Vagina (tissue), 2 donors: Measurements from ENCODE around the gene FBXL16. TPM values are rescaled to one million over a fixed set of nuclear protein-coding genes. Genes with fewer than 3 reads are reported as not detected.

Source experiments
- DNase-seq, 2 donors: peaks; one replicate each; pipeline ENCODE4 v3.0.0-alpha.2; 2017; ENCODE audit errors: extremely low spot score in 2 of 2
- H3K27ac ChIP-seq: fragments of 200-600 bp; sonication (generic); one replicate; pipeline ENCODE4 v1.5.1; 2019
- H3K27me3 ChIP-seq: fragments of 200-600 bp; sonication (generic); one replicate; pipeline ENCODE4 v1.5.1; 2019
- H3K36me3 ChIP-seq, 2 donors: fragments of 200-600 bp; sonication (generic); one replicate each; pipeline ENCODE4 v1.5.1; 2017 to 2019
- H3K4me1 ChIP-seq: fragments of 200-600 bp; sonication (generic); one replicate; pipeline ENCODE4 v1.5.1; 2019
- H3K4me3 ChIP-seq, 2 donors: fragments of 200-600 bp; sonication (generic); 1 replicate in 1 of 2; 2 replicates in 1 of 2; pipeline ENCODE4 v1.5.1; 2016 to 2019
- H3K9me3 ChIP-seq: fragments of 200-600 bp; sonication (generic); one replicate; pipeline ENCODE4 v1.5.1; 2019
- POLR2A ChIP-seq, 2 donors: fragments of 450-650 bp; IDR thresholded peaks; one replicate each; pipeline ENCODE4 v1.6.1; 2017; ENCODE audit warnings: antibody characterized with exemption in 2 of 2, mild to moderate bottlenecking in 2 of 2, moderate library complexity in 2 of 2
- POLR2AphosphoS5 ChIP-seq, 2 donors: sonication (generic); formaldehyde crosslinking; IDR thresholded peaks; one replicate each; pipeline ENCODE4 v1.9.0; 2017; ENCODE audit warnings: antibody characterized with exemption in 2 of 2, mild to moderate bottlenecking in 2 of 2, low read depth in 1 of 2; ENCODE audit not compliant: insufficient read depth in 1 of 2
- intact Hi-C: fragments of 100-400 bp; cut with DNase I; formaldehyde crosslinking; loops from one replicate; pipeline ENCODE4 v1.15.1; 2023
- total RNA-seq: library from RNA; depleted of rRNA; stranded (reverse); fragments of >200 nt; gene quantifications from one replicate; pipeline ENCODE4 v1.2.3, GENCODE V29; 2016
- TF ChIP-seq, protein P1 (sequence below), 3 experiments: fragments of 450-650 bp in 2 of 3; fragments of 200-600 bp in 1 of 3; sonication (generic) in 1 of 3; IDR thresholded peaks; one replicate each; pipeline ENCODE4 v1.5.1; 2017 to 2019; ENCODE audit warnings: antibody characterized with exemption in 3 of 3, mild to moderate bottlenecking in 2 of 3, moderate library complexity in 2 of 3

FBXL16 gene
- total RNA-seq, 1 donor from 2014 or later, result 4.4 TPM

DNA sequence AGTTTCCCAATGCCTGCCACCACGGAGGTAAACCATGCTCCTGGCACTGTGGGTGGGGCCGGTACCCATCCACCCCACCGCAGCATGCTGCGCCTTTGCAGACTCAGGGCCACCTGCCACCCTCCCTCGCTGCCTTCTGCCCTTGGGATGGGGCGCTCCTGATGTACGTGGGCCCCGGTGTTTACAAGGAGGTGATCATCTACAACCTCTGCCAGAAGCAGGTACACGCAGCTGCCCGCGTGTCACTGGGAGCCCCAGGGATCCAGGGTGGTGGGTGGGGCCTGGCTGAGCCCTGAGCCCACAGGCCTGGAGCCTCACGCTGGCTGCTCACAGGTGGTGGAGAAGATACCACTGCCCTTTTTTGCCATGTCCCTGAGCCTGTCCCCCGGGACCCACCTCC is 39.0 kb downstream of the FBXL16 start:
- peaks cover 25% of the 10 kb centered on the region for H3K4me1 ChIP-seq
- H3K9me3 ChIP-seq, result no peaks in the 10 kb centered on the region
- H3K36me3 ChIP-seq, result peaks cover 0 to 22% of the 10 kb centered on the region in 2 donors
- intact Hi-C loops, result no loop called here
- H3K27me3 ChIP-seq, result no peaks in the 10 kb centered on the region
- TF ChIP-seq POLR2A (IDR thresholded peaks at IDR 0.05), result no peak
- no peak for TF ChIP-seq POLR2AphosphoS5 (IDR thresholded peaks at IDR 0.05; ENCODE audit: insufficient read depth in 1 of 2, low read depth in 1 of 2)
- TF ChIP-seq, protein P1, sequence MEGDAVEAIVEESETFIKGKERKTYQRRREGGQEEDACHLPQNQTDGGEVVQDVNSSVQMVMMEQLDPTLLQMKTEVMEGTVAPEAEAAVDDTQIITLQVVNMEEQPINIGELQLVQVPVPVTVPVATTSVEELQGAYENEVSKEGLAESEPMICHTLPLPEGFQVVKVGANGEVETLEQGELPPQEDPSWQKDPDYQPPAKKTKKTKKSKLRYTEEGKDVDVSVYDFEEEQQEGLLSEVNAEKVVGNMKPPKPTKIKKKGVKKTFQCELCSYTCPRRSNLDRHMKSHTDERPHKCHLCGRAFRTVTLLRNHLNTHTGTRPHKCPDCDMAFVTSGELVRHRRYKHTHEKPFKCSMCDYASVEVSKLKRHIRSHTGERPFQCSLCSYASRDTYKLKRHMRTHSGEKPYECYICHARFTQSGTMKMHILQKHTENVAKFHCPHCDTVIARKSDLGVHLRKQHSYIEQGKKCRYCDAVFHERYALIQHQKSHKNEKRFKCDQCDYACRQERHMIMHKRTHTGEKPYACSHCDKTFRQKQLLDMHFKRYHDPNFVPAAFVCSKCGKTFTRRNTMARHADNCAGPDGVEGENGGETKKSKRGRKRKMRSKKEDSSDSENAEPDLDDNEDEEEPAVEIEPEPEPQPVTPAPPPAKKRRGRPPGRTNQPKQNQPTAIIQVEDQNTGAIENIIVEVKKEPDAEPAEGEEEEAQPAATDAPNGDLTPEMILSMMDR (IDR thresholded peaks at IDR 0.05), result no peak
- H3K27ac ChIP-seq, result no peak overlapping the region
- no peak overlapping the region for H3K4me3 ChIP-seq
- DNase-seq, result no peak

DNA sequence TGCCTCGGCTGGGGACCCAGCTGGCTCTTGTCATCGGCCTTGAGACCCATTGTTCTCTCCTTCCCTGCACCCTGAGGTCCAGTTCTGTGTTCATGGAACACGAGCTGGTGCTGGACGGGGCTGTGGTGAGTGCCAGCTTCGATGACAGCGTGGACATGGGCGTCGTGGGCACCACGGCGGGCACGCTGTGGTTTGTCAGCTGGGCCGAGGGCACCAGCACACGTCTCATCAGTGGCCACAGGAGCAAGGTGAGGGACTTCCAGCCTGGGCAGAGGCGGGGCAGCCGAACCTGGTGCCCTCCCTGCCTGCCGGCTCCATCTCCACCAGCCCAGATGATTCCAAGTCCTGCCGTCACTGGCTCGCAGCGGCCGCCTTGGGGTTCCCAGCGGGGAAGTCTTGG is 43.0 kb downstream of the FBXL16 start:
- TF ChIP-seq POLR2A (IDR thresholded peaks at IDR 0.05) (no peak), POLR2AphosphoS5 (IDR thresholded peaks at IDR 0.05; ENCODE audit: insufficient read depth in 1 of 2, low read depth in 1 of 2) (no peak)
- TF ChIP-seq, protein P1 (IDR thresholded peaks at IDR 0.05), result no peak
- H3K36me3 ChIP-seq, result no peaks in the 10 kb centered on the region
- no peak overlapping the region for H3K4me3 ChIP-seq
- H3K4me1 ChIP-seq, result peaks cover 23% of the 10 kb centered on the region
- no peaks in the 10 kb centered on the region for H3K9me3 ChIP-seq
- H3K27ac ChIP-seq, result no peak overlapping the region
- intact Hi-C loops, result no loop called here
- DNase-seq, result no peak
- no peaks in the 10 kb centered on the region for H3K27me3 ChIP-seq

DNA sequence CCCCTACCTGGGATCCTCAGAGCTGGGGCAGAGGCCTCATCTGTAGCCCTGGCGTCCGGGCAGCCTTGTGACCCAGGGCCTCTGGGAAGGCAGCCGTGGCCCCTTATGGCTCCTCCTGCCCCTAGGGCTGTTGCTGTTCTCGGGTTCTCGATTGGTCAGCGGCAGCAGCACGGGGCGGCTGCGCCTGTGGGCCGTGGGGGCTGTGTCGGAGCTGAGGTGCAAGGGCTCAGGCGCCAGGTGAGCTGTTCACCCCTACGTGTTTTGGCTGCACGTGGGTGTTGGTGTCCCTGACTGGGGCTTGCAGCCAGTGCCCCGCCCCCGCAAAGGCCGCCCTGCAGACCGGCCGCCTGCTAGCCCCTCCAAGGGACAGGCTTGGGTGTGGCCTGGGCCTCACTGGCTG is 43.5 kb downstream of the FBXL16 start:
- intact Hi-C loops, result no loop called here
- H3K27me3 ChIP-seq, result no peaks in the 10 kb centered on the region

DNA sequence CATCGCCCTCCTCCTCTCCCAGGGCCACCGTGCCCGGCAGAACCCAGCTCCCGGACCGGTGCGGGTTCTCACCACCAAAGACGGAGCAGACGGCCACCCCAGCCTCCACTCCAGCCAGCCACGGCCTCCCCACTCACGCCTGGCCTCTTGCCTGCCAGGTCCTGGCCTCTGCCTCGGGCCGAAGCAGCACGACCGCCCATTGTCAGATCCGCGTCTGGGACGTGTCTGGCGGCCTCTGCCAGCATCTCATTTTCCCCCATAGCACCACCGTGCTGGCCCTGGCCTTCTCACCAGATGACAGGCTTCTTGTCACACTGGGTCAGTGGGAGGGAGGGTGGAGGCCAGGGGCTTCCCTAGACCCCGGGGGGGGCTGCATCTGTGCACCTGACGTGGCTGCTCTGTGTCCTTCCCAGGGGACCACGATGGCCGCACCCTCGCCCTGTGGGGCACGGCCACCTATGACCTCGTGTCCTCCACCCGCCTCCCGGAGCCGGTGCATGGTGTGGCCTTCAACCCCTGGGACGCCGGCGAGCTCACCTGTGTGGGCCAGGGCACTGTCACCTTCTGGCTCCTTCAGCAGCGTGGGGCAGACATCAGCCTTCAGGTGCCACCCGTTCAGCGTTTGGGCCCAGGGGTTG is 44.3 kb downstream of the FBXL16 start:
- no peaks in the 10 kb centered on the region for H3K36me3 ChIP-seq
- H3K4me1 ChIP-seq, result peaks cover 18% of the 10 kb centered on the region
- H3K9me3 ChIP-seq, result no peaks in the 10 kb centered on the region
- peak overlapping the region; percentile 29 to 36 for H3K4me3 ChIP-seq
- no peaks in the 10 kb centered on the region for H3K27me3 ChIP-seq
- intact Hi-C loops, result no loop called here
- DNase-seq, result no peak
- H3K27ac ChIP-seq, result peak overlapping the region; percentile 16
- no peak for TF ChIP-seq POLR2AphosphoS5 (IDR thresholded peaks at IDR 0.05; ENCODE audit: insufficient read depth in 1 of 2, low read depth in 1 of 2)
- TF ChIP-seq, protein P1 (IDR thresholded peaks at IDR 0.05), result peak in 1 of 3 experiments; percentile 3
- TF ChIP-seq POLR2A (IDR thresholded peaks at IDR 0.05), result no peak

More for the DNA sequence above, 43.5 kb downstream of the FBXL16 start:
- Histone ChIP-seq H3K27ac (no peak overlapping the region), H3K4me3 (no peak overlapping the region), H3K36me3 (no peaks in the 10 kb centered on the region), H3K9me3 (no peaks in the 10 kb centered on the region), H3K4me1 (peaks cover 18% of the 10 kb centered on the region)
- TF ChIP-seq POLR2A (IDR thresholded peaks at IDR 0.05), result no peak
- no peak for DNase-seq

DNA sequence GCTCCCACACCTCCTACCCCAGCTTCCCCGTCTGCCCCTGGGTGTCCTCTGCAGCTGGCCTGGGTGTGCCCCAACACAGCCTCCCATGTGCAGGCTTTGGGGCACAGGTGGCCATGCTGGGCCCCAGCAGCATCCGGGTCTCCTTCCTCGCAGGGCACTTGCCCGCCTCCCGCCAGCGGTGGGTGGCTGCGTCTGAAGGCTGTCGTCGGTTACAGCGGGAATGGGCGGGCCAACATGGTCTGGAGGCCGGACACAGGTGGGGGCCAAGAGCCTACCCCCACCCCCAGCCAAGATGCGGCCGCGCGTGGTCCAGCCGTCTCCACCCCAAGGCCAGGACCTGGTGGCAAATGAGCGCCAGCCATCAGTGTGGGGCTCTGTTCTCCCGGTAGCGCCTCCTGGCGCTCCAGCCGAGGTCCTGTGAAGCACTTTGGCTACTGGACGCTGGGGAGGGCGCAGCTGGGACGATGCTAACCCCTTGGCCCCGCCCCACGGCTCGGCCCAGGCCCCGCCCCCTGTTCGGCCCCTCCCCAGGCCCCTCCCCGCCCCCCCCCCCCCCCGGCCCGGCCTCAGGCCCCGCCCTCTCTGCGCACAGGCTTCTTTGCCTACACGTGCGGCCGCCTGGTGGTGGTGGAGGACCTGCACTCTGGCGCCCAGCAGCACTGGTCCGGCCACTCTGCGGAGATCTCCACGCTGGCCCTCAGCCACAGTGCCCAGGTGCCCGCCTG is 45.0 kb downstream of the FBXL16 start:
- intact Hi-C loops, result no loop called here
- Histone ChIP-seq H3K27ac (peak overlapping the region; percentile 75), H3K27me3 (no peaks in the 10 kb centered on the region), H3K4me3 (peak overlapping the region; percentile 29 to 36), H3K36me3 (no peaks in the 10 kb centered on the region), H3K4me1 (peaks cover 18% of the 10 kb centered on the region), H3K9me3 (no peaks in the 10 kb centered on the region)
- no peak for DNase-seq
- TF ChIP-seq POLR2AphosphoS5 (IDR thresholded peaks at IDR 0.05; ENCODE audit: insufficient read depth in 1 of 2, low read depth in 1 of 2) (peak in 1 of 2 donors; percentile 61), POLR2A (IDR thresholded peaks at IDR 0.05) (no peak)
- TF ChIP-seq, protein P1 (IDR thresholded peaks at IDR 0.05), result peak; percentile 15 to 47 (median 40)
